Muscle of leg (tissue), 11 donors: ENCODE results near the gene TENM4. TPM values are rescaled to one million over a fixed set of nuclear protein-coding genes. Genes with fewer than 3 reads are reported as not detected.
A peak's percentile ranks its signal among the peaks of the same experiment; 100 is the strongest.
"Not testable (repeated sequence)": the region's sequence is repeated elsewhere in the genome, so short reads cannot be mapped to it uniquely, and the experiment has no call there.

Source experiments
- DNase-seq: peaks from one replicate; pipeline ENCODE4 v3.0.0; 2013
- H3K27ac ChIP-seq: one replicate; pipeline ENCODE4 v1.5.1; 2013; ENCODE audit warnings: mild to moderate bottlenecking, low read length, control low read depth
- H3K27me3 ChIP-seq: one replicate; pipeline ENCODE4 v1.6.1; 2013; ENCODE audit warnings: low read length; ENCODE audit not compliant: control insufficient read depth, insufficient read depth
- H3K36me3 ChIP-seq: one replicate; pipeline ENCODE4 v1.6.1; 2013; ENCODE audit warnings: low read length; ENCODE audit not compliant: control insufficient read depth, insufficient read depth
- H3K4me1 ChIP-seq: one replicate; pipeline ENCODE4 v1.6.1; 2013; ENCODE audit warnings: low read length; ENCODE audit not compliant: control insufficient read depth, insufficient read depth
- H3K4me3 ChIP-seq: one replicate; pipeline ENCODE4 v1.5.1; 2013; ENCODE audit warnings: low read length, control low read depth
- H3K9me3 ChIP-seq: replicated peaks from 2 replicates; pipeline ENCODE4 v1.6.1; 2013; ENCODE audit warnings: low read depth, low read length; ENCODE audit not compliant: control insufficient read depth
- WGBS: methylation state at CpG from one replicate; pipeline ENCODE4 v1.1.5; 2013; ENCODE audit warnings: missing lambda C conversion rate; ENCODE audit not compliant: insufficient coverage; 5-methylcytosine and 5-hydroxymethylcytosine counted together
- polyA plus RNA-seq, 8 donors: library from polyadenylated mRNA; unstranded; fragments of 120-200 nt; gene quantifications; one replicate each; pipeline versions ENCODE4 v1.2.1 to v1.2.3, GENCODE V29; 2013; ENCODE audit warnings: inconsistent platforms in 1 of 8, low replicate concordance in 1 of 8; ENCODE audit not compliant: insufficient read length in 8 of 8, insufficient read depth in 1 of 8
- total RNA-seq: library from RNA; stranded (reverse); fragments of 120-200 nt; gene quantifications from one replicate; pipeline ENCODE4 v1.2.4, GENCODE V29; 2013

Gene TENM4
- total and polyA plus RNA-seq, 9 donors, result 4.6 to 13.8 (median 10.3) TPM

GRCh38 chr11:79196950-79197349, 243.9 kb downstream of the TENM4 start:
- H3K27me3 ChIP-seq, result no peaks in the 10 kb centered on the region
- WGBS, result 82% methylated on average over 4 of the region's 4 CpGs
- peaks cover 10% of the 10 kb centered on the region for H3K4me1 ChIP-seq
- no peak overlapping the region for H3K4me3 ChIP-seq
- H3K27ac ChIP-seq, result no peak overlapping the region
- no peak for DNase-seq
- peaks cover 5% of the 10 kb centered on the region for H3K9me3 ChIP-seq
- H3K36me3 ChIP-seq, result no peaks in the 10 kb centered on the region

DNA sequence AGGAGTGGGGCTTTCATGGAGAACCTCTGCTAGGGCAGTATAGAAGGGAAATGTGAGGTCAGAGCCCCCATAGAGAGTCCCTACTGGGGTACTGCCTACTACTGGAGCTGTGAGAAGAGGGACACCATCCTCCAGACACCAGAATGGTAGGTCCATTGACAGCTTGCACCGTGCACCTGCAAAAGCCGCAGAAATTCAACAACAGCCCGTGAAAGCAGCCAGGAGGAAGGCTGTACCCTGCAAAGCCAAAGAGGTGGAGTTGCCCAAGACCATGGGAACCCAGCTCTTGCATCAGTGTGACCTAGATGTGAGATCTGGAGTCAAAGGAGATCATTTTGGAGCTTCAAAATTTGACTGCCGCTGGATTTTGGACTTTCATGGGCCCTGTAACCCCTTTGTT, 245.6 kb downstream of the TENM4 start:
- Histone ChIP-seq H3K4me3 (no peak overlapping the region), H3K27ac (no peak overlapping the region), H3K27me3 (no peaks in the 10 kb centered on the region), H3K9me3 (no peaks in the 10 kb centered on the region), H3K36me3 (no peaks in the 10 kb centered on the region), H3K4me1 (peaks cover 8% of the 10 kb centered on the region)
- DNase-seq, result no peak
- WGBS, result 94% methylated on average over 3 of the region's 4 CpGs

GRCh38 chr11:79193663-79194310, 247.0 kb downstream of the TENM4 start:
- Histone ChIP-seq H3K36me3 (no peaks in the 10 kb centered on the region), H3K9me3 (no peaks in the 10 kb centered on the region), H3K27me3 (no peaks in the 10 kb centered on the region), H3K27ac (no peak overlapping the region), H3K4me3 (no peak overlapping the region), H3K4me1 (no peaks in the 10 kb centered on the region)
- WGBS, result no CpG with 5 or more reads among the region's 7 CpGs
- DNase-seq, result no peak

DNA sequence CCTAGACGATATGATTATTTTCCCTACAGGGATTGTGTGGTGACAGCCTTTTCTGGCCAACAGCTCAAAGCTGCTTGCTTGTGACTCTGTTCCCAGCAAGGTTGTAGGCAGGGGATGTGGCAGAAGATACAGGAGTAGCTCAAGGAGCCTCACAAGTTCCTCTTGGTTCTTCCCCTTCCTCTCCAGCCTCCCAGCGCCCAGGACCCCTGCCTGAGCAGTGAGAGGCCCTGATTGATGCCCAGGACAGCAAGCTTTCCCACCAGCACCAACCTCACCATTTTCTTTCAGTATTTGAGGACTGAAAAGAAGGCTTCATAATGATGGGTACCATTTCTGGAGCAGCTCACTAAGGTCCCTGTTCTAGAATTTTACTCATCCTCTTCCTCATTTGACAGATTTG, 248.0 kb downstream of the TENM4 start:
- H3K4me1 ChIP-seq, result no peaks in the 10 kb centered on the region
- no peaks in the 10 kb centered on the region for H3K27me3 ChIP-seq
- WGBS, result no CpG with 5 or more reads among the region's 2 CpGs
- no peak for DNase-seq
- H3K36me3 ChIP-seq, result no peaks in the 10 kb centered on the region
- H3K9me3 ChIP-seq, result no peaks in the 10 kb centered on the region
- no peak overlapping the region for H3K27ac ChIP-seq
- no peak overlapping the region for H3K4me3 ChIP-seq

GRCh38 chr11:79191716-79192115, 249.1 kb downstream of the TENM4 start:
- H3K27ac ChIP-seq, H3K4me3 ChIP-seq, DNase-seq, H3K27me3 ChIP-seq, H3K36me3 ChIP-seq, H3K9me3 ChIP-seq, H3K4me1 ChIP-seq: not testable (repeated sequence)
- WGBS, result 95% methylated on average over 8 of the region's 29 CpGs

- not testable (repeated sequence) for H3K9me3 ChIP-seq, DNase-seq, H3K27me3 ChIP-seq, H3K36me3 ChIP-seq, H3K4me3 ChIP-seq, H3K4me1 ChIP-seq, H3K27ac ChIP-seq
- WGBS, result no CpG with 5 or more reads among the region's 10 CpGs
Observed at GRCh38 chr11:79190553-79190952, 250.3 kb downstream of the TENM4 start.

DNA sequence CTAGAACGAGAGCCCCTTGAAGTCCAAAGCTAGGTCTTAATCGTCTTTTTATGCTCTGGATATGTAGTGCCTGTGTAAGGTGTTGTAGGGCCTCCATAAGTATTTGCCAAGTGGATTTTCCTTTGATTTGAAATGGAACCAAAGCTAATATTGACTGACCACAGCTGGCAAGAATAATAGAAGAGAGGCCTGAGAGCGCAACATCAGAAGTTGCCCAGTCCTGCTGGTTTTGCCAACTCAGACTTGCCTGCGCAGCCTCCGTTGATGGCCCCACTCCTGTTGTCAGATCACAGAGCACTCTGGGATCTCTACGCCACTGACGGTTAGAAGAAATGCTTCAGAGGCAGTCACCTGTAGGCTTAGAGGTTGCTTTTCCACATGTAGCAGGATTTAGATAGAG, 251.2 kb downstream of the TENM4 start:
- Histone ChIP-seq H3K4me1 (no peaks in the 10 kb centered on the region), H3K9me3 (peaks cover 5% of the 10 kb centered on the region), H3K4me3 (no peak overlapping the region), H3K27me3 (no peaks in the 10 kb centered on the region), H3K36me3 (no peaks in the 10 kb centered on the region), H3K27ac (no peak overlapping the region)
- no peak for DNase-seq
- WGBS, result 91% methylated on average over 3 of the region's 7 CpGs

- no peak for DNase-seq
- H3K9me3 ChIP-seq, result peaks cover 5% of the 10 kb centered on the region
- H3K4me1 ChIP-seq, result no peaks in the 10 kb centered on the region
- no peaks in the 10 kb centered on the region for H3K27me3 ChIP-seq
- WGBS, result no CpG with 5 or more reads among the region's 2 CpGs
- H3K4me3 ChIP-seq, result no peak overlapping the region
- H3K27ac ChIP-seq, result no peak overlapping the region
- no peaks in the 10 kb centered on the region for H3K36me3 ChIP-seq
Observed at GRCh38 chr11:79189055-79189454, 251.8 kb downstream of the TENM4 start.

DNA sequence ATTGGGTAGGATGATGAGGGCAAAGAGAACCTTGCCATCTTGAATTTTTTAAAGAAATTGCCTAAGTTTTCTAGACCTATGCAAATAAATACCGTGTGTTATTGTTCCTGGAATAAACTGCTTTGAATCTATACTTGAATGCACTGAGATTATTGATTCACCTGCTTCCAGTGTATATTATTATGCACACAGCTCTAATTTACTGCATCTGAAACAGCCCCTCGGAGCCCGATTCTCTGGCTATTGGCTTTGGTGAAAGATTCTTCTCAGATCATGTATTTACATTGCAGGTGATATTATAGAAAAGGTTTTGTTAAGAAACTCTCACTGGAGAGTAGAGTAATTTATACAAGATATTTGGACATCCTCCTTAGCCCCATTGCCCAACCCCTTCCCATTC, 254.2 kb downstream of the TENM4 start:
- no CpG with 5 or more reads among the region's 3 CpGs for WGBS
- no peak overlapping the region for H3K27ac ChIP-seq
- H3K4me1 ChIP-seq, result no peaks in the 10 kb centered on the region
- no peaks in the 10 kb centered on the region for H3K27me3 ChIP-seq
- no peak overlapping the region for H3K4me3 ChIP-seq
- no peaks in the 10 kb centered on the region for H3K36me3 ChIP-seq
- no peak for DNase-seq
- H3K9me3 ChIP-seq, result peaks cover 5% of the 10 kb centered on the region

- H3K9me3 ChIP-seq, result peaks cover 6% of the 10 kb centered on the region
- no peaks in the 10 kb centered on the region for H3K4me1 ChIP-seq
- WGBS, result 60% methylated on average over 1 of the region's 1 CpG
- no peaks in the 10 kb centered on the region for H3K36me3 ChIP-seq
- no peaks in the 10 kb centered on the region for H3K27me3 ChIP-seq
- no peak overlapping the region for H3K27ac ChIP-seq
- H3K4me3 ChIP-seq, result no peak overlapping the region
- peak; percentile 14 for DNase-seq
Observed at GRCh38 chr11:79185351-79185750, 255.5 kb downstream of the TENM4 start.

DNA sequence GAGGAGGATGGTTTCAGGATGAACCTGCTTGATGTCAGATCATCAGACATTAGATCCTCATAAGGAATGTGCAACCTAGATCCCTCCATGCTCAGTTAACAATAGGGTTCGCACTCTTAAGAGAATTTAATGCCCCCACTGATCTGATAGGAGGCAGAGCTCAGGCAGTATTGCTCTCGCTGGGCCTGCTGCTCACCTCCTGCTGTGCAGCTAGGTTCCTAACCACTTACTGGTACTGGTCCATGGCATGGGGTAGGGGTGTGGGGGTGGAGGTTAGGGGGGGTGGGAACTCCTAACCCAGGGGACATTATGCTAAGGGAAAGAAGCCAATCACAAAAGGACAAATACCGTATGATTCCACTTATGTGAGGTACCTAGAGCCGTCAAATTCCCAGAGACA, 256.5 kb downstream of the TENM4 start:
- H3K27me3 ChIP-seq, result no peaks in the 10 kb centered on the region
- 70% methylated on average over 2 of the region's 4 CpGs for WGBS
- DNase-seq, result no peak
- H3K4me3 ChIP-seq, result no peak overlapping the region
- H3K27ac ChIP-seq, result no peak overlapping the region
- H3K4me1 ChIP-seq, result no peaks in the 10 kb centered on the region
- no peaks in the 10 kb centered on the region for H3K36me3 ChIP-seq
- H3K9me3 ChIP-seq, result peaks cover 6% of the 10 kb centered on the region
